Measurements from ENCODE around the gene CYB5RL. TPM values are rescaled to one million over a fixed set of nuclear protein-coding genes. Genes with fewer than 3 reads are reported as not detected.

CYB5RL gene
- total RNA-seq, 4 donors from 2014 or later = 4.8 to 6.7 (median 5.5) TPM

GRCh38 chr1:54190526-54190925 is 9.3 kb downstream of the CYB5RL start:
- H3K9me3 ChIP-seq = no peaks in the 10 kb centered on the region
- H3K4me1 ChIP-seq = no peaks in the 10 kb centered on the region
- H3K27me3 ChIP-seq = no peaks in the 10 kb centered on the region
- H3K36me3 ChIP-seq = peaks cover 0 to 96% (median 7%) of the 10 kb centered on the region in 3 donors
- WGBS, 2 donors = 80 to 95% methylated on average over 9 of the region's 9 CpGs
- no peak overlapping the region for H3K4me3 ChIP-seq
- no peak for DNase-seq (ENCODE audit: low spot score in 2 of 2)
- TF ChIP-seq POLR2A (IDR thresholded peaks at IDR 0.05) = no peak
- TF ChIP-seq CTCF (IDR thresholded peaks at IDR 0.05) = no peak
- TF ChIP-seq EP300 (IDR thresholded peaks at IDR 0.05) = no peak
- H3K27ac ChIP-seq = no peak overlapping the region

GRCh38 chr1:54188291-54188690 is 11.5 kb downstream of the CYB5RL start:
- WGBS, 2 donors = 82 to 88% methylated on average over 1 of the region's 1 CpG

GRCh38 chr1:54186056-54186455 is 13.8 kb downstream of the CYB5RL start:
- DNase-seq (ENCODE audit: low spot score in 2 of 2) = no peak
- no peak overlapping the region for H3K4me3 ChIP-seq
- TF ChIP-seq EP300 (IDR thresholded peaks at IDR 0.05) (no peak), CTCF (IDR thresholded peaks at IDR 0.05) (no peak), POLR2A (IDR thresholded peaks at IDR 0.05) (no peak)
- no peaks in the 10 kb centered on the region for H3K4me1 ChIP-seq
- H3K36me3 ChIP-seq = peaks cover 0 to 94% (median 0%) of the 10 kb centered on the region in 3 donors
- 90 to 94% methylated on average over 3 of the region's 3 CpGs for WGBS, 2 donors
- peaks cover 0 to 3% (median 0%) of the 10 kb centered on the region in 4 donors for H3K9me3 ChIP-seq
- H3K27ac ChIP-seq = no peak overlapping the region
- no peaks in the 10 kb centered on the region for H3K27me3 ChIP-seq

More at GRCh38 chr1:54188291-54188690, 11.5 kb downstream of the CYB5RL start:
- no peak for TF ChIP-seq EP300 (IDR thresholded peaks at IDR 0.05)
- no peak for TF ChIP-seq POLR2A (IDR thresholded peaks at IDR 0.05)
- TF ChIP-seq CTCF (IDR thresholded peaks at IDR 0.05) = no peak
- H3K27ac ChIP-seq = no peak overlapping the region
- peaks cover 0 to 94% (median 0%) of the 10 kb centered on the region in 3 donors for H3K36me3 ChIP-seq
- DNase-seq (ENCODE audit: low spot score in 2 of 2) = no peak
- no peaks in the 10 kb centered on the region for H3K9me3 ChIP-seq
- no peak overlapping the region for H3K4me3 ChIP-seq
- H3K4me1 ChIP-seq = no peaks in the 10 kb centered on the region
- H3K27me3 ChIP-seq = no peaks in the 10 kb centered on the region

GRCh38 chr1:54180701-54181360 is 19.0 kb downstream of the CYB5RL start:
- TF ChIP-seq EP300 (IDR thresholded peaks at IDR 0.05) (no peak), CTCF (IDR thresholded peaks at IDR 0.05) (no peak), POLR2A (IDR thresholded peaks at IDR 0.05) (no peak)
- Histone ChIP-seq H3K27ac (no peak overlapping the region), H3K4me1 (no peaks in the 10 kb centered on the region), H3K9me3 (peaks cover 0 to 3% (median 0%) of the 10 kb centered on the region in 4 donors), H3K4me3 (no peak overlapping the region), H3K36me3 (peaks cover 0 to 94% (median 0%) of the 10 kb centered on the region in 3 donors), H3K27me3 (no peaks in the 10 kb centered on the region)
- no peak for DNase-seq (ENCODE audit: low spot score in 2 of 2)
- WGBS, 2 donors = 89 to 90% methylated on average over 5 of the region's 5 CpGs

- peaks cover 0 to 3% (median 0%) of the 10 kb centered on the region in 4 donors for H3K9me3 ChIP-seq
- H3K4me1 ChIP-seq = no peaks in the 10 kb centered on the region
- TF ChIP-seq CTCF (IDR thresholded peaks at IDR 0.05) (no peak), EP300 (IDR thresholded peaks at IDR 0.05) (no peak), POLR2A (IDR thresholded peaks at IDR 0.05) (no peak)
- whole genome bisulfite sequencing, 2 donors = 76 to 83% methylated on average over 8 to 9 of the region's 9 CpGs
- H3K4me3 ChIP-seq = no peak overlapping the region
- no peak overlapping the region for H3K27ac ChIP-seq
- no peak for DNase-seq (ENCODE audit: low spot score in 2 of 2)
- H3K36me3 ChIP-seq = peaks cover 0 to 93% (median 0%) of the 10 kb centered on the region in 3 donors
- H3K27me3 ChIP-seq = no peaks in the 10 kb centered on the region
These were observed 21.3 kb downstream of the CYB5RL start for GRCh38 chr1:54178296-54179070.
